Vagina (tissue), 2 donors: ENCODE data around the gene CCDC184.

ENCODE experiments used
- CTCF ChIP-seq, 3 experiments: fragments of 450-650 bp in 2 of 3; fragments of 200-600 bp in 1 of 3; sonication (generic) in 1 of 3; IDR thresholded peaks; one replicate each; pipeline ENCODE4 v1.5.1; 2017 to 2019; ENCODE audit warnings: antibody characterized with exemption in 3 of 3, mild to moderate bottlenecking in 2 of 3, moderate library complexity in 2 of 3
- POLR2A ChIP-seq, 2 donors: fragments of 450-650 bp; IDR thresholded peaks; one replicate each; pipeline ENCODE4 v1.6.1; 2017; ENCODE audit warnings: antibody characterized with exemption in 2 of 2, mild to moderate bottlenecking in 2 of 2, moderate library complexity in 2 of 2
- POLR2AphosphoS5 ChIP-seq, 2 donors: sonication (generic); formaldehyde crosslinking; IDR thresholded peaks; one replicate each; pipeline ENCODE4 v1.9.0; 2017; ENCODE audit warnings: antibody characterized with exemption in 2 of 2, mild to moderate bottlenecking in 2 of 2, low read depth in 1 of 2; ENCODE audit not compliant: insufficient read depth in 1 of 2

DNA sequence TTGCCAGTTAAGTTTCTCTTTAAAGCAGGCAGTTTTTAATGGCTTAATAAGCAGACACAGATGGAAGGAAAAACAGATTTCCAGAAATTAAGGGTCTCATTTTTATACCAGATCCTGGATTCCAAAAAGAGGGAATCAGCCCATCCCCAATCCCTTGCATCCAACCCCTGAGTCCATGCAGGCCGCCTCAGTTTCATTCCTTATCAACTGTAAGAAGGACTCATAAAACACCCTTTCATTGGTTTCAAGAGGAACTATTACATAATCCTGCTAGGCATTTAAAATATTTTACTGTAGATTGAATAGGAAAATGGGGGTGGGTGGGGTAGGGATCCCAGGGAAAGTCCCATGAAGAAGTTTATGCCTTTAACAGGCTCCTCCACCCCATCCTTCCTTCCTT lies 9.4 kb downstream of the CCDC184 start:
- TF ChIP-seq CTCF (IDR thresholded peaks at IDR 0.05), result no peak
- TF ChIP-seq POLR2A (IDR thresholded peaks at IDR 0.05), result no peak
- no peak for TF ChIP-seq POLR2AphosphoS5 (IDR thresholded peaks at IDR 0.05; ENCODE audit: insufficient read depth in 1 of 2, low read depth in 1 of 2)
